ENCODE measurements around the gene RABGAP1L. TPM values are rescaled to one million over a fixed set of nuclear protein-coding genes. Genes with fewer than 3 reads are reported as not detected.

The RABGAP1L gene
- total RNA-seq, 1 donor, result 28.3 TPM

GRCh38 chr1:174940646-174941175 lies 781.4 kb downstream of the RABGAP1L start:
- DNase-seq (ENCODE audit: low read depth in 2 of 3, low spot score in 2 of 3), result no peak

DNA sequence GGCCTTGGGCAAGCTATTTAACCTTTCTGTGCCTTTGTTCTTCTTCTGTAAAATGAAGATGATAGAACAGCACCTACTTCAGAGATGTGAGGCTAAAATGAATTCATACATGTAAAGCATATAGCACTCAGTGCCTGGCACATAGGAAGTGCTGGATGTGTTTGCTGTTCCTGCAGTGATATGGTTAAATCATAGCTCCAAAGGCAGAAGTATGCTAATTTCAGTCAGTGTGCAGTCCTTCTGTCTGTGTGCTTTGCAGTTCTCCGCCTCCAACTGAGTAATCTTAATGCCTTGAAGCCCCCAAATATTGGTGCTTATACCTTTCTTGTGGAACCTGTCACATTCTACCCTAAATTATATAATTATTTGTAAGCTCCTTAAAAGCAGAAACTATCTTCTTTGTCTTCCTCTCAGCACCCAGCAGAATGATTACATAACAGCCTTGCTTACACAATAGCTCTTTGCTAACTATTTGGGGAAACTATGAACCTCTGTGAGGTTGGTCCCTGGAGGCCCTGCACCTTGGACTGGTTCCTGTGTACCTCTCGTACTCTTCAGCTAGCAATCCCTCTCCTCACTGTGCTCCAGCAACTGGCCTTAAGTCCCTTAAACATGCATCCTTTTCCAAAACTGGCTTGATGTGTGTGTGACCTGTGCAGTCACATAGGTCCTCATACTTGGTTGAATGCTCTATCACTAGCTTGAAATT lies 783.4 kb downstream of the RABGAP1L start:
- DNase-seq (ENCODE audit: low read depth in 2 of 3, low spot score in 2 of 3), result peak in 1 of 3 donors; percentile 20

DNA sequence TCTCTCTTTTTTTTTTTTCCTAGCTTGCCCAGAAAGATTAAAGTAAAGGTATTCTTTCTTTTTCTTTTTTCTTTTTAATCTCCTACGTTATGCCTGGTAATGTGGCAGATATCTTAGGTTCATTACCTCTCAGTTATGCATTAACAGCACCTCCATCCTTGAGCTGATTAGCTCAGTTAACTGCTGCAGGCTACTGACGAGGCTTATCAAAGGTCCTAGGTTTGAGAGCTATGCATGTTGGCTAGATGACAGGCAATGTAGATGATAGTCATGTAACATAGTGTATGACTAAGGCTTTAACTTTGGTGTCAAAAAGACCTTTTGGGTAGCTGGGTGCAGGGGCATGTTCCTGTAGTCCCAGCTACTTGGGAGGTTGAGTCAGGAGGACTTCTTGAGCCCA lies 786.7 kb downstream of the RABGAP1L start:
- no peak for DNase-seq (ENCODE audit: low read depth in 2 of 3, low spot score in 2 of 3)

- DNase-seq (ENCODE audit: low read depth in 2 of 3, low spot score in 2 of 3), result no peak
These were observed 789.7 kb downstream of the RABGAP1L start for GRCh38 chr1:174949061-174949460.

- no peak for DNase-seq (ENCODE audit: low read depth in 2 of 3, low spot score in 2 of 3)
These were observed 790.3 kb downstream of the RABGAP1L start for GRCh38 chr1:174949645-174950044.

GRCh38 chr1:174953285-174954072 lies 794.2 kb downstream of the RABGAP1L start:
- DNase-seq (ENCODE audit: low read depth in 2 of 3, low spot score in 2 of 3), result no peak

DNA sequence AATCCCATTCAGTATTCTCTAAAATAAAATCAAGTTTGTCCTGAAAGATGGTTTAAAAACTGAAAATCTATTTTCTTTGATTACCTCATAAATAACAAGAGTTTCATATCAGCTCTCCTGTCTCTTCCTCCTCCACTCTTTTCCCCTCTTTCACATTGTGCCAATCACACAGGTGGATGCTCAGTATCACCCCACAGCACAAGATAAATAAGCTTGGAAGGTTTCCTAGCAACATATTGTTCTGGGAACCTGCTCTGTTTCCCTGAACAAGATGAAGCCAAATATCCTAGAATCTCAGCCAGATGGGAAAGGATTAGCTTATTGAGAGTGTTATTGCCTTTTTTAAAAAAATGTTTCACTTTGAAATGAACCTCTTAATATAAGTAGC lies 794.7 kb downstream of the RABGAP1L start:
- DNase-seq (ENCODE audit: low read depth in 2 of 3, low spot score in 2 of 3), result no peak

DNA sequence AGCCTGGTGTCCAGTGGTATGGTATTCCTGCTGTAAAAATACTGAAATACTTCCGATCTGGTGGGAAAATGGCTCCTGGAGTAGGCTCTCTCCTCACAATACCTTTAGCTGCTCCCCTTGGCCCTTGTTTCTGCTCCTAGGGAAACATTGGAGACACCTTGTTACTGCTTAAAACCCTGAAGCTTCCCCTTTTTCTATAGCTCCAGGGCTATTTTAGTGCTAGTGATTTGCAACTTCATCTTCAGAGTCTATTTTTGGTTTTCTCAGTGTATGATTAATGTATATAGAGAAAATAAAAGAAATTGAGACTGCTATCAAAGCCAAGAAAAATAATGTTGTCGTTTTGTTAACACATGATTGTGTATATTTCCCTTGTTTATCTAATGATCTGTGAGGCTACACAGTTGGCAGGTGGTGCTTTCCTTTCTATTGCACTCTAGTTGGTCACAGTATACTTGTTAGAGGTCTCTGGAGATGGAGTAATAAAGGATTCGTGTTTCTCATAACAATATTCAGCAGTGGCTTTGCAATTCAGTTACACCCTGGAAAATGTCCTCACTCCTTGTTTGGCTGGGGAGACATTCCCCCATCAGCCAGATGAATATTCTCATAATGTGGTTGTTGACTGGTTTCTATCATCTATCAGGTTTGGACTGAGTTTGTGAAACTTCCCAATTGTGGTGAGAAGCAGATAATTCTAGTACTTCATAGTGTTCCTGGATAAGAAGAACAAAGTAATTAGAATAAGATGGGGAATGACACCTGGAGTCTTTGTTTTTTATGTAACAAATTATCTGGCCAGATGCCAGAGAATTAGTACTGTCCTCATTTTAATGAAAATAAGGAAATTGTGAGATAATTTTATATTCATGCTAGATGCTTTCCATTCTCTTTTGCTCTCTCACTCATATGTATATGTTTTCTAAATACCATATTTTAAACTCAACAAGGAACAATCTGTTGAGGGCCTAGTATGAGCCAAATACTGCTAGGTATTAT lies 795.6 kb downstream of the RABGAP1L start:
- no peak for DNase-seq (ENCODE audit: low read depth in 2 of 3, low spot score in 2 of 3)

DNA sequence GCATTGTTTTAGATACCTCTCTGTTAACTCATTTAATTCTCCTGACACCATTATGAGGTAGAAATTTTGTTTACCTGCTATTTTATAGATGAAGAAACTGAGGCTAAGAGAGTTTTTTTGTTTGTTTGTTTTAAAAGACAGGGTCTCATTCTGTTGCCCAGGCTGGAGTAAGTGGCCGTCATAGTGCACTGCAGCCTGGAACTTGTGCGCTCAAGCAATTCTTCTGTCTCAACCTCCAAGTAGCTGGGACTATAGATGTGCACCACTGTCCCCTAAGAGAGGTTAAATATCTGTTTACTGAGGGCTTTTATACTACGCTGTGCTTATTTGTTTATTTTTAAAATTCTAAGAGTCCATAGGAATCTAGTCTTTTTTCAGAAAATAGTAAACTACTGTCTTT lies 796.8 kb downstream of the RABGAP1L start:
- no peak for DNase-seq (ENCODE audit: low read depth in 2 of 3, low spot score in 2 of 3)

DNA sequence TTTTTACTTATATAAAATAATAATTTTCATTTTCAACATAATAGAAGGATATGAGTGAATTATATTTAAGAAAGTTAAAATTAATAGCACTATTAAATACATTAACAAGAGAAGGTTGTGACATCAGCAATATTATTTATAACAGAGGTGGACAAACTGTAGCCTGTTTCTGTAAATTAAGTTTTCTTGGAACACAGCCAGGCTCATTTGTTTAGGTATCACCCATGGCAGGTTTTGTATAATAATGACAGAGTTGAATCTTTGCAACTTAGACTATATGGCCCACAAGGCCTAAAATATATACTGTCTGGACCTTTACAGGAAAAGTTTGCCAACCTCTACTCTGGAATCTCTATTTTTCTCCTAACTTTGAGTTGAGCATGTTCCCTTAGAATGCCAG lies 797.7 kb downstream of the RABGAP1L start:
- no peak for DNase-seq (ENCODE audit: low read depth in 2 of 3, low spot score in 2 of 3)

DNA sequence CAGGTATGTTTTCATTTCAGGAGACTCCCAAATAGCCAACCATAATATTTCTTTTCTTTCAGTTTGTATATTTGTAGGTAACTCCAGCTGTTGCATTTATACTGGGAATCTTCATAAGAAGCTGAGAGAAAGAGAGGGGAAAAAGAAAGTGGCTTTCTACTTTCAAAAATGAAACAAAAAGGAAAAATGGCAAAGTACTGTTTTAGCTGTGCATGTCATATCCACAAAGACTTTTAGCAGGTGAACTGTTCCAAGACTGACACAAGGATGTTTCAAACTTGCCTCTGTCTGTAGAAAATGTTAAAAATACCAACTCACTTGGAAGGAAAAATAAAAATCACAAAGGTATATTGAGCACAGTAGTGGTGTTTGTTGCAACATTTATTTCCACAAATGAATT lies 798.5 kb downstream of the RABGAP1L start:
- no peak for DNase-seq (ENCODE audit: low read depth in 2 of 3, low spot score in 2 of 3)

DNA sequence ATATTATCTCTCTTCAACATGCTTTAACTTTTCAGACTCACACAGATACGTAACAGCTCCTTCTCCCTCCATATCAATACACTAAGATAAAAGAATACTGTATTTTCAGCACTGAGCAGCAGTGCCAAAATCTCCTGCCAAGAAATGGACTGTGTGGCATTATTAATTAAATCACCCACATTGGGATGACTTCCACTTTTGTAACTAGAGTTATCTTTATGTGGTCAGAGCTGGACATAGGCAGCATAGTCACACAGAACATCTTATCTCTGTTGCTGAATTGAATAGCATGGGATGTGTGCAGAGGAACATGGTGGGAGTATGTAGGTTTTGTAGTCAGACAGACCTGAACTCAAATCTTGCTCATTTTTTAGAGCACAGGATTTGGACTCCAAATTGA lies 799.1 kb downstream of the RABGAP1L start:
- DNase-seq (ENCODE audit: low read depth in 2 of 3, low spot score in 2 of 3), result no peak

DNA sequence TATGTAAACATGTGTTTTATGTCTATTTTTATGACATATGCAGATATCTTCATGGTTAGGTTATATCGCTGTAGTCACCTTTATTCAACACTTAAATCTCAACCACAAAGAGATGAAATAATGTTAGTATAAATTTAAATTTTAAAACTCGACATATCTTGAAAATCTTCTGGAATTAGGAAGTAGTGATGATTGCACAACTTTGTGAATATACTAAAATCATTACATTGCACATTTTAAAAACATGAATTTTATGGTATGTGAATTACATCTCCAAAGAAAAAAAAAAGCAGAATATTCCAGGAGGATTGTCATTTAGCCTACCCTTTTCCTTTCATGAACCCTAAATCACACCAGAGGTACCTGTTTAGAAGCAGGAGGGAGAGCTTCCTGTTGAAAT lies 801.0 kb downstream of the RABGAP1L start:
- no peak for DNase-seq (ENCODE audit: low read depth in 2 of 3, low spot score in 2 of 3)

DNA sequence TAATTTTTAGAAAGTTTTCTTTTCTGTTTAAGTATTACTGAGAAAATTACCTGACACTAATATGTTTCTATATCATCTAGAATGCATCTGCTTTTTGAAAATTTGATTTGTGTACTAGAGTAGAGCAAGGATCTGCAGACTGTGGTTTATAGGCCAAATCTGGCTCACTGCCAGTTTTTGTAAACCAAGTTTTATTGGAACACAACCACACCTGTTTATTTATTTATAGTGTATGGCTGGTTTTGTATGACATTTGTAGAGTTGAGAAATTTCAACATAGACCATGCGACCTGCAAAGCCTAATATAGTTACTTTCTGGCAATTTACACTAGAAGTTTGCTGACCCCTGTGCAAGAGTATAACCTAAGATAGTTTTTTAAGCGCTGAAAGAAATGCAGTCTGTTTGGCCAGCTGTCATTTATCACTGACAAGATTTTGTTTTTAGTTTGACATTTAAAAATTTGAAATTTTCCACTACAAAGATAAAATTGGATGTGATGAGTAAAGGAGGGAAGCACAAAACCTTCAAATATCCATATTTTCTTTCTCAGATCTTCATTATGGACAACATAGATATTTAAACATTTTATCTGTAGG lies 804.3 kb downstream of the RABGAP1L start:
- no peak for DNase-seq (ENCODE audit: low read depth in 2 of 3, low spot score in 2 of 3)

DNA sequence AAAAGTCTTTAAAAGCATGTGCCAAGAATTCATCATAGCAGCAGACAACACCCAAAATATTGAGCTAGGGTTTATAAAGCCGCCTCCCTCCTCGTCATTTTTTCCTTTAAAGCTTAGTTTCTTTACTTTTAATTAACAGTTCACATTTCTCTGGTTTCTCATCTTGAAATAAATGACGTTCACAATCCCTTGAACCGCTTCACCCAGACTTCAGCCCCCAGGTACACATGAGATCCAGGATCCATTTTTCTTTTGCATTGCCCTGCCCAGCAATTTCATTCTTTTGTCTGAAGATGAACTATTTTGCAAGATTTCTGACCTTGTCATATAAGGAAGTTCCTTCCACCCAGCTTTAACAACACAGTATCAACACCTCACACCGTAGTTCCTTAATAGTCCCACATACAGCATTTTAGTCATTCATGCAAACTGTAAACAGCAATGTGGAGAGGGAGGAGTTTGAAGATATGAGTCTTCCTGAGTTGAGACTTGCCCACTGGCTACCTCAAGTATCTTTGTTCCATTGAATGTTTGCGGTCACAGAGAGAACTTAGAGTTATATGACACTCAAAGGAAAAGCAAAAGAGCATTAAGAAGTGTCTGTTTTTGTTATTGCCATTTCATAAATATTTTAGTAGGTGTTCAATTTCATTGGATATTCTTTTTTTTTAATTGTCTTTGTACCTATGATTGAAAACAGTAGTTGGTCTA lies 805.1 kb downstream of the RABGAP1L start:
- peak; percentile 37 to 76 (median 51) for DNase-seq (ENCODE audit: low read depth in 2 of 3, low spot score in 2 of 3)

DNA sequence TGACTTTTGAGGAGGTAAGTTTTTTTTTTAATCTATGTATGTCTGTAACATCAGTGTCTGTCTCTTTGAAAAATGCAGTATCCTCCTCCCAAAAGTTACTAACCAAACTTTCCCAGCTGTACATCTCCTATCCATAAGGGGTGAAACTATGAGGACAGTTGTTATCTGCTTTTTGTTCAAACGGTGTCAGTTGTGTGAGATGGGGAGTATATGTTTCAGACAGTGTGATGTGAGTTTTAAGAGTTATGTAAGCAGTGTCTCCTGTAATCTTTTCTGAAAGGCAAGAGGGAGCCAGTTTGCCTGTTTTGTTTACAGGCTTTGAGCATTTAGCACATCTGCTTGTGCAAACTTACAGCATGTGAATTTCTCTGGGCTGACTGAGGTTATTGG lies 805.6 kb downstream of the RABGAP1L start:
- DNase-seq (ENCODE audit: low read depth in 2 of 3, low spot score in 2 of 3), result peak in 1 of 3 donors; percentile 31

DNA sequence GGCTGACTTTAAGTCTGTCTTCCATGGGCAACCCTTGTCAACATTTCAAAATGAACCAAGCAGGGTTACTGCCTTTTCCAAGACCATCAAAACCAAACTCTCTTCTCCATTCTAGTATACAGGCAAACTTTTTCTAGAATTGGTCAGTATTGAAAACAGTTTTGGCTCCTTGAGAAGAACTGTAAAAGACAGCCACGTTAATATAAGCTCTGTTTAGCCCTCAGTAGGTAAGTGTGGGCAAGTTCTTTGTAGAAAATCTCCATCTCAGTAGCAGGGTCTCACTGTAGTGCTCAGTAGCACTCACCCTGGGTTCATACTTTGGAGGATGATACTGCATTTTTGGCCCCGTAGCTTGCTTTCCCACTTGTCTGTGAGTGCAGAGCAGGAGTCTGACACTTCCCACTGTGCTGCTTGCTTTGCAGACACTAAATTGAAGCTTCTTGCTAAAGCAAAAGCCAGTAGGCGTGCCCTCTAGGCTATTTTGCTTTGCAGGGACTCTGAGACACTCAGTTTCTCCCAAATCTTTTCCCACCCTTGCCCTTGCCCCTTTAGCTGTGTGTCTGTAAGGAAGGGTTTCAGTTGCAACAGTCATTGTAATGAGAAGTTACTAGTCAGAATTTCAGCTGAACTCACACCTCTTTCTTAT lies 806.2 kb downstream of the RABGAP1L start:
- peak in 1 of 3 donors; percentile 14 for DNase-seq (ENCODE audit: low read depth in 2 of 3, low spot score in 2 of 3)

- DNase-seq (ENCODE audit: low read depth in 2 of 3, low spot score in 2 of 3), result no peak
These were observed 806.8 kb downstream of the RABGAP1L start for GRCh38 chr1:174966008-174966572.

All from hematopoietic multipotent progenitor cell (in vitro differentiated cells).